Choroid plexus epithelial cell (primary cell): ENCODE results near the gene PKD2L1.

Experiments
- DNase-seq: peaks from one replicate; pipeline ENCODE4 v3.0.0-alpha.2; 2010; ENCODE audit warnings: low read depth
- H3K4me3 ChIP-seq: 2 replicates; pipeline ENCODE4 v1.5.1; 2011; ENCODE audit warnings: low read depth, mild to moderate bottlenecking, control low read depth, low read length, moderate library complexity
- TF ChIP-seq, protein P1 (sequence below): conservative IDR thresholded peaks from 2 replicates; pipeline ENCODE4 v1.5.1; 2011; ENCODE audit warnings: low read depth, mild to moderate bottlenecking, control low read depth, inconsistent platforms, low read length, moderate library complexity

PKD2L1 gene

DNA sequence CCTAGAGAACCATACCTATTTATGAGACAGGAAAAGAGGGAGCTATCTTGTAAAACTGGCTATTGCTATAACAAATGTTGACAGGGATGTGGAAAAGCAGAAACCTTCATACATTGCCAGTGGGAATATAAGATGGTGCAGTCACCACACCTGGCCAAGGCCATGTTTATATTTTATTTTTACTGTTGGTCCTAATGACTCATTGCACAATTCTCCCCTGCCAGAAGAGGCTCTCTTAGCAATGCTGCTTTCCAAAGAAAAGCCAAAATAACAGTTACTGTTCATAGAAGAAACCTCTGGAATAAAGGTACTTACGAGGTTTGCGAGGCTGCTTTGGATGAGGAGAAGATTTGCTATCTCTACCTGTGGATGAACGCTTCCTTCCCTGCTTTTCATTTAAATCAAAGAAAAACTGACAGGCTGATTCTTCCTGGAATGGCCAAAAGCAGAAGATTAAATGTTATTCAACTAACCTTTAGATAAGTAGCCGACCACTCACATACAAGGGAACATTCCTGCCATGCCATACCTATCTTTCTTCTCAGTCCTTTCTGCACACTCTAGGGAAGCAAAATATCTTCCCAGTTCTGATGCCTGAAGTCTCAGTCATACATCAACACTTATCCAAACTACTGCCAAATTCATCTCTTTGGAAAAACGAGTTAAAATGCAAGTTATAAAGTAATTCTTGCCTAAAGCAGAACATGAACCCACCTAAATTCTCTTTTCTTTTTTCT lies 84.4 kb downstream of the PKD2L1 start:
- no peak overlapping the region for H3K4me3 ChIP-seq
- TF ChIP-seq, protein P1, sequence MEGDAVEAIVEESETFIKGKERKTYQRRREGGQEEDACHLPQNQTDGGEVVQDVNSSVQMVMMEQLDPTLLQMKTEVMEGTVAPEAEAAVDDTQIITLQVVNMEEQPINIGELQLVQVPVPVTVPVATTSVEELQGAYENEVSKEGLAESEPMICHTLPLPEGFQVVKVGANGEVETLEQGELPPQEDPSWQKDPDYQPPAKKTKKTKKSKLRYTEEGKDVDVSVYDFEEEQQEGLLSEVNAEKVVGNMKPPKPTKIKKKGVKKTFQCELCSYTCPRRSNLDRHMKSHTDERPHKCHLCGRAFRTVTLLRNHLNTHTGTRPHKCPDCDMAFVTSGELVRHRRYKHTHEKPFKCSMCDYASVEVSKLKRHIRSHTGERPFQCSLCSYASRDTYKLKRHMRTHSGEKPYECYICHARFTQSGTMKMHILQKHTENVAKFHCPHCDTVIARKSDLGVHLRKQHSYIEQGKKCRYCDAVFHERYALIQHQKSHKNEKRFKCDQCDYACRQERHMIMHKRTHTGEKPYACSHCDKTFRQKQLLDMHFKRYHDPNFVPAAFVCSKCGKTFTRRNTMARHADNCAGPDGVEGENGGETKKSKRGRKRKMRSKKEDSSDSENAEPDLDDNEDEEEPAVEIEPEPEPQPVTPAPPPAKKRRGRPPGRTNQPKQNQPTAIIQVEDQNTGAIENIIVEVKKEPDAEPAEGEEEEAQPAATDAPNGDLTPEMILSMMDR = no peak
- DNase-seq = peak; percentile 67

DNA sequence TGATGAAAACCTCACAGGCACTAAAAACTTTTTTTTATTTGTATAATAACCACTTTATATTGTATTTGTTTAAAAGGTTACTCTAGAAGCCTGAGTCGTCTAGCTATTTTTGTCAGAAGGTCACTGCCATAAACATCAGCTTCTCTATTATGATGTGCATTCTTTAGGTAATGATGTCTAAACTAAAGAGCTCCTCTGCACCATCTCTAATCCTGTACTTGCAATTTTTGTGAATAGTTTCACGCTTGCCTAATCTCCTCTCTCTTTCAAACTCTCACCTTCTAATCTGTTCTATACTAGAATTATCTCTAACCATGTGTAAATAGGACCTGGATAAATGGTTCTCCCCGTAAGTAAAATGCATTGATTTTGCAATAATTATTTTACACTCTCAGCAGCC lies 90.2 kb downstream of the PKD2L1 start:
- TF ChIP-seq, protein P1 = no peak
- DNase-seq = no peak
- H3K4me3 ChIP-seq = no peak overlapping the region

DNA sequence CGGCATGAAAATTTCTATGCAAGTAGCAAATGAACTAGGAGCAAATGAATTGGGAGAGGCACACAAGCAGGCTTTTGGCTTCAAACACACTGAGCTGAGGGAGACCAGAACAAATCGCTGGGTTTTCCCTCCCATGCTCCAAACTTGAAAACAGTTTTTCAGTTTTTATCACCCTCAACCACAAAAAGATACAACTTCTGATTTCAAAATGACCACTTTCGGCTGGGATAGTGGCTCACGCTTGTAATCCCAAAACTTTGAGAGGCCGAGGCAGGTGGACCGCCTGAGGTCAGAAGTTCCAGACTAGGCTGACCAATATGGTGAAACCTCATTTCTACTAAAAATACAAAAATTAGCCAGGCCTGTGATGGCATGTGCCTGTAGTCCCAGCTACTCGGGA lies 91.6 kb downstream of the PKD2L1 start:
- no peak for DNase-seq
- no peak overlapping the region for H3K4me3 ChIP-seq
- TF ChIP-seq, protein P1 = no peak
